Loucy (cell line): ENCODE measurements around the gene CYB5B.

ENCODE experiments used
- EZH2phosphoT487 ChIP-seq: fragments of 200-600 bp; IDR thresholded peaks from 2 replicates; pipeline ENCODE4 v1.6.1; 2018; ENCODE audit warnings: antibody characterized with exemption, mild to moderate bottlenecking, moderate library complexity, borderline replicate concordance
- TF ChIP-seq, protein P1 (sequence below): fragments of 200-600 bp; sonication (generic); conservative IDR thresholded peaks from 2 replicates; pipeline ENCODE4 v1.5.1; 2014; ENCODE audit warnings: mild to moderate bottlenecking, antibody characterized with exemption, low read length

DNA sequence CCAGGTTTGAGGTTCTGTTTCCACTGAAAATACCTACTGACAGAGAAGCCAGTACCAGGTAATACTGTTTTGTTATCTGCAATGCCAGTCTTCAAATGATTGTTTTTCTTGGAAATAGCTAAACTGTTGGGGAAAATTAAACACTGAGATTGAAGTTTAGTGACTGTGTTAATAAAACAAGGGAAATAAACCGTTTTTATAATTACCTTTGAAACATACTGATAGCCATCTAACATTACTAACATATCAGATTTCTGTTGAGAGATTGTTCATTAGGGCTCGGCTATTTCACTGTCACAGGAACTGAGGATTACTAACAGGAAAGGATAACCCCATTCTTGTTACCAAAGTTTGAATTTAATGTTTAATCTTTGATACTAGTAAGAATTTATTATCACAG, 42.1 kb downstream of the CYB5B start:
- TF ChIP-seq, protein P1, sequence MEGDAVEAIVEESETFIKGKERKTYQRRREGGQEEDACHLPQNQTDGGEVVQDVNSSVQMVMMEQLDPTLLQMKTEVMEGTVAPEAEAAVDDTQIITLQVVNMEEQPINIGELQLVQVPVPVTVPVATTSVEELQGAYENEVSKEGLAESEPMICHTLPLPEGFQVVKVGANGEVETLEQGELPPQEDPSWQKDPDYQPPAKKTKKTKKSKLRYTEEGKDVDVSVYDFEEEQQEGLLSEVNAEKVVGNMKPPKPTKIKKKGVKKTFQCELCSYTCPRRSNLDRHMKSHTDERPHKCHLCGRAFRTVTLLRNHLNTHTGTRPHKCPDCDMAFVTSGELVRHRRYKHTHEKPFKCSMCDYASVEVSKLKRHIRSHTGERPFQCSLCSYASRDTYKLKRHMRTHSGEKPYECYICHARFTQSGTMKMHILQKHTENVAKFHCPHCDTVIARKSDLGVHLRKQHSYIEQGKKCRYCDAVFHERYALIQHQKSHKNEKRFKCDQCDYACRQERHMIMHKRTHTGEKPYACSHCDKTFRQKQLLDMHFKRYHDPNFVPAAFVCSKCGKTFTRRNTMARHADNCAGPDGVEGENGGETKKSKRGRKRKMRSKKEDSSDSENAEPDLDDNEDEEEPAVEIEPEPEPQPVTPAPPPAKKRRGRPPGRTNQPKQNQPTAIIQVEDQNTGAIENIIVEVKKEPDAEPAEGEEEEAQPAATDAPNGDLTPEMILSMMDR, result no peak
- TF ChIP-seq EZH2phosphoT487, result no peak
